GM12872 (cell line): ENCODE results near the gene ARHGAP1.

ENCODE experiments used
- TF ChIP-seq, protein P1 (sequence below): IDR thresholded peaks from 3 replicates; pipeline ENCODE4 v1.5.1; 2011; ENCODE audit warnings: low read depth, mild to moderate bottlenecking, low read length, moderate library complexity; ENCODE audit not compliant: insufficient read depth

Gene ARHGAP1

DNA sequence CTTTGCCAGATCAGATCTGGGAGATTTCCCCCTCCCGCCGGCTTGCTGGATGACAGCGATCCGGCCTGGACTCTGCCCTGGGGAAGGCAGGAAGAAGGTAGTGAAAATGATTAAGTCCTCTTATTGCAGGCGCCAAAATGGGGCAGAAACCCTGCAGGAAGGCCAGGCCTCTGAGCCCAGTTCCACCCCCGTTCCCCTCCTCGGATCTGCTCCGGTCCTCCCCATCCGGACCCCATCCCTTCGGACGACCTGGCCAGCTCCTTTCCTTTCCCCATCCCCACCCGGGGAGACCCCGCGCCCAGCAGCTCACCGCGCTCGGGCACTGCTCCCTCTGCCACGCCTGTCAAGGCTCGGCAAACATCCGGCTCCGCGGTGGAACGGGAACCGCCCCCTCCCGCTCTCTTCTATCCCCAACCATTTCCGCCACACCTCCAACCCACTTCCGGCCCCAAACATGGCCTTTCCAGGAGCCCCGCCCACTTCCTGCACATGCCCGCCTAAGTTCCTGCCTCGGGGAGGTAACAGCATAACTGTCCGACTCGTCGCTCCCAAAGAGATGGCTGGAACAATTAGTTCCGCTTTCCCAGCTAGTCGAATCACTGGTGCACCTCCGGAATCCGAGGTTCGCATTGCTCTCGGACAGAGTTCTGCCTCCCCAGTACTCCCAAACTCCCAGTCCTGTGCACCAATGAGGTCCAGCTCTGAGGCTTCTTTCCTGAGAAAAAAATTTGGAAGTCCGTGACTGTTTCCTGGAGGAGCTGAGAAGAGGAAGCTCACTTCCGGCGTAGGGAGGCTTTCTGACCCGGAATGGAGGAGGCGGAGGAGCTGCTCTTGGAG lies at the start of gene ARHGAP1, which contains the start of gene ZNF408:
TSS of gene ARHGAP1 (minus strand) at position 379 of the 837 bp plus-strand sequence. CDS start 4,512 bp downstream, outside the sequence.
TSS of gene ZNF408 (plus strand) at position 791 of the 837 bp plus-strand sequence. CDS start at position 808, 17 bp downstream.
- TF ChIP-seq, protein P1, sequence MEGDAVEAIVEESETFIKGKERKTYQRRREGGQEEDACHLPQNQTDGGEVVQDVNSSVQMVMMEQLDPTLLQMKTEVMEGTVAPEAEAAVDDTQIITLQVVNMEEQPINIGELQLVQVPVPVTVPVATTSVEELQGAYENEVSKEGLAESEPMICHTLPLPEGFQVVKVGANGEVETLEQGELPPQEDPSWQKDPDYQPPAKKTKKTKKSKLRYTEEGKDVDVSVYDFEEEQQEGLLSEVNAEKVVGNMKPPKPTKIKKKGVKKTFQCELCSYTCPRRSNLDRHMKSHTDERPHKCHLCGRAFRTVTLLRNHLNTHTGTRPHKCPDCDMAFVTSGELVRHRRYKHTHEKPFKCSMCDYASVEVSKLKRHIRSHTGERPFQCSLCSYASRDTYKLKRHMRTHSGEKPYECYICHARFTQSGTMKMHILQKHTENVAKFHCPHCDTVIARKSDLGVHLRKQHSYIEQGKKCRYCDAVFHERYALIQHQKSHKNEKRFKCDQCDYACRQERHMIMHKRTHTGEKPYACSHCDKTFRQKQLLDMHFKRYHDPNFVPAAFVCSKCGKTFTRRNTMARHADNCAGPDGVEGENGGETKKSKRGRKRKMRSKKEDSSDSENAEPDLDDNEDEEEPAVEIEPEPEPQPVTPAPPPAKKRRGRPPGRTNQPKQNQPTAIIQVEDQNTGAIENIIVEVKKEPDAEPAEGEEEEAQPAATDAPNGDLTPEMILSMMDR = no peak

DNA sequence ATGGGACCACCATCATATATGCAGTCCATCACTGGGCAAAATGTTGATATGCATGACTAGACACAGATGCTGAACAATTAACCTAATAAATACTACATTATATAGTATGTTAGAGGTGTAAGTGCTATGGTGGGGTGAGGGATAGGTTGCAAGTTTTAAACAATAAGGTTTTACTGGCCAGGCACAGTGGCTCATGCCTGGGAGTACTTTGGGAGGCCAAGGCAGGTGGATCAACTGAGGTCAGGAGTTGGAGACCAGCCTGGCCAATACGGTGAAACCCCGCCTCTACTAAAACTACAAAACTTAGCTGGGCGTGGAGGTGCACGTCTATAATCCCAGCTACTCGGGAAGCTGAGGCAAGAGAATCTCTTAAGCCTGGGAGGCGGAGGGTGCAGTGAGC lies 46.7 kb upstream of the ARHGAP1 start:
- TF ChIP-seq, protein P1 = no peak

DNA sequence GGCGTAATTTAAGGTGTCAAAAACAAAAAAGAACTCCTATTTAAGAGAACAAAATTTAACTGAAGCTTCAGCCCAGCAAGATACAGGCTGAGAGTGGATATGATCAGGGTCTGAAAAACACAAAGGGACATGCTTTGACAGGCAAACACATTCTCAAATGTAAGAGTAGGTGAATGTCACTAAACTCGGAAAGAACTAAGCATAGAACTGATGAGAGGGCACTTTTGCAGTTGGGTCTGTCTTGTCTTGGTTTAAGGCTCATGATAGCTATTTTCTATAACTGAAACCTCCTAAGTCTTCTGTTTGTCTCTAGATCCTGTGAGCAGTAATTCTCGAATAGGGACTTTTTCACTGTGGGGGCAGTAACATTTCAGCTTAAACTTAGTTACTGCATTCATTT lies 45.6 kb upstream of the ARHGAP1 start:
- TF ChIP-seq, protein P1 = no peak

DNA sequence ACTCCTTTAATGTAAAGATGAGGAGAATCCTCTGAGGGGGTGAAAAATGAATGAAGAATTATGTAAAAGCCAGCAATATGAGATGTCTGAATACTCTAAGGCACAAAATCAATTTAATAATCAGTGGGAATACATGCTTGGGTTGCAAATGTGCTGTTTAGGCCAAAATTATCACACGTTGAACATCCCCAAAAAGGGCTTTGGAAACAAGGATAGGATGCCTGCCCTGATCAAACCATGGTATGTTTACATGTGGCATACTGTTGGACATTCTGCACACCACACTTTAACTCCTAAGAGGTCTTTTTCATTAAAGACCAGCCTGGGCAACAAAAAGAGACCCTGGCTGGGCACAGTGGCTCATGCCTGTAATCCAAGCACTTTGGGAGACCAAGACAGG lies 44.9 kb upstream of the ARHGAP1 start:
- TF ChIP-seq, protein P1 = no peak

DNA sequence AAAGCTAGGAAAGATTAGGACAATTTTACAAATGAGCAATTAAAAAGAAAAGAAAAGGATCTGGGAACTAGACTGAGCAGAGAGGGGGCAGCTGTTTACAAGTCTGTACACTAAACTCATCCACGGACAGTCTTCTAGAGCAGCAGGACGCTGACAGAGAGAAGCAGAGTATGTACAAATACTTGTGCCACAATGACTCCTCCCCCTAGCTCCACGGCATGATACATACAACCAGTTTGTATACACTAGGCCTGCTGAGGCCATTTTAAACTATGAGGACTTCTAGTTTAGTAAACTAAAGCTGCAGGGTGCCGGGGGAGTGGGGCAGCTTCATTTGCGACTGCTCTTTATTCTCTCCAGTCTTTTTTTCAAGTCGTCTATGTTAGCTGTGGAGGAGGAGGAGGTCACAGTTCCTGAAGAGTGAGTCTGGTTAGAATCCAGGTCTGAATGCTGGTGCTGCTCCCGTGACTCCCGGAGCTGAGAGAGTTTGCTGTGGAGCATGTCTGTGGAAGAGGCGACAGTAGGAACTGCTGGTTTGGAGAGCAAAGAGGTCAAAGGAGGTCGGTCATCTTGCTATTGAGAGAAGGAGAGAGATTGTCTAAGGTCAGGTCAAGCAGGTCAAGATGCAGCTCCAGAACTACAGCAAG lies 43.4 kb upstream of the ARHGAP1 start:
- TF ChIP-seq, protein P1 = no peak

DNA sequence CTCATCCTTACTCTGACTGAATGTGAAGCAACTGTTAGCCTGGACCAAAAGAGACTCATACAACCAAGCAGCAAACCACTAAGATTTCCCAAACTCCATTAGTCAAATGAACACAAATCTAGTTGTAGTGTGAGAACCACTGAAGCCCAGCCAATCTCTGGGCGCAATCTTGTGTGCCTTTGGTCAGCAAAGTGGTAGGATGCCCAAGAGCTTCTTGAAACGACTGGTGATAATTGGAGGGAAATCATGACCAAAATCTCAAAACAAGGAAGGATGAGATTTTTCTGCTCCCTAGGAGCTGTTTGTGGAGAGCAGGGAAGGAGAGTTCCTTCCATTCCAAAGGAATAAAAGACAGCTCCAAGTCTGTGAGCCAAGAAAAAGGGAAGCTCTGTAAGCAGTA lies 42.6 kb upstream of the ARHGAP1 start:
- TF ChIP-seq, protein P1 = no peak
